PC-3 (cell line): Measurements from ENCODE around the gene FBXL7. TPM values are rescaled to one million over a fixed set of nuclear protein-coding genes. Genes with fewer than 3 reads are reported as not detected.

Source experiments
- ATAC-seq: fragments of 200-7000 bp; cut with Tn5 transposase; 2 replicates; pipeline ENCODE4 v1.9.1; 2020; ENCODE audit warnings: mild to moderate bottlenecking, moderate library complexity
- BruUV-seq: library from RNA; stranded (reverse); fragments of 400-500 nt; replicated peaks from 2 replicates; lab custom pipeline; 2021; lab: Mats Ljungman, UMichigan
- CTCF ChIA-PET: fragments of 300-600 bp; sonication (Branson Sonifier 250); formaldehyde crosslinking; loops from one replicate; lab custom pipeline; 2022; ENCODE audit warnings: antibody characterized with exemption; lab: Charles Lee
- POLR2A ChIA-PET: fragments of 300-600 bp; sonication (Branson Sonifier 250); formaldehyde crosslinking; loops from one replicate; lab custom pipeline; 2022; ENCODE audit warnings: antibody characterized with exemption; ENCODE audit not compliant: unreplicated experiment; lab: Charles Lee
- DNase-seq: peaks from one replicate; pipeline ENCODE4 v3.0.0-alpha.2; 2015
- H2AFZ ChIP-seq: fragments of 300-600 bp; sonication (generic); 2 replicates; pipeline ENCODE4 v1.6.0; 2016; ENCODE audit warnings: antibody characterized with exemption, low read length
- H3F3A ChIP-seq: fragments of 300-600 bp; sonication (generic); one replicate; pipeline ENCODE4 v1.6.0; 2017; ENCODE audit warnings: antibody characterized with exemption, low read length, control low read depth, mild to moderate bottlenecking; ENCODE audit not compliant: unreplicated experiment
- H3K27ac ChIP-seq: fragments of 300-600 bp; sonication (generic); 2 replicates; pipeline ENCODE4 v1.5.1; 2016; ENCODE audit warnings: mild to moderate bottlenecking, low read length
- H3K27me3 ChIP-seq: fragments of 300-600 bp; sonication (generic); 2 replicates; pipeline ENCODE4 v1.6.1; 2016; ENCODE audit warnings: low read length, mixed read lengths
- H3K36me3 ChIP-seq: fragments of 300-600 bp; sonication (generic); 2 replicates; pipeline ENCODE4 v1.6.1; 2016; ENCODE audit warnings: low read depth, mixed run types, low read length, mixed read lengths
- H3K4me1 ChIP-seq: fragments of 300-600 bp; sonication (generic); 2 replicates; pipeline ENCODE4 v1.5.1; 2016; ENCODE audit warnings: low read length; ENCODE audit not compliant: insufficient read depth
- H3K4me2 ChIP-seq: fragments of 300-600 bp; sonication (generic); 2 replicates; pipeline ENCODE4 v1.6.0; 2016; ENCODE audit warnings: low read length
- H3K4me3 ChIP-seq: fragments of 300-600 bp; sonication (generic); 2 replicates; pipeline ENCODE4 v1.5.1; 2016; ENCODE audit warnings: mild to moderate bottlenecking, low read length, mixed read lengths
- H3K79me2 ChIP-seq: fragments of 300-600 bp; sonication (generic); 2 replicates; pipeline ENCODE4 v1.6.1; 2017; ENCODE audit warnings: low read length, mixed read lengths
- H3K9ac ChIP-seq: fragments of 300-600 bp; sonication (generic); 2 replicates; pipeline ENCODE4 v1.6.0; 2016; ENCODE audit warnings: mild to moderate bottlenecking, low read length
- H3K9me2 ChIP-seq: fragments of 300-600 bp; sonication (generic); replicated peaks from 2 replicates; pipeline ENCODE4 v1.6.1; 2016; ENCODE audit warnings: mixed run types, low read length, mixed read lengths
- H3K9me3 ChIP-seq: fragments of 300-600 bp; sonication (generic); 2 replicates; pipeline ENCODE4 v1.6.1; 2016; ENCODE audit warnings: low read length, mixed read lengths
- H4K20me1 ChIP-seq: fragments of 300-600 bp; sonication (generic); 2 replicates; pipeline ENCODE4 v1.6.1; 2016; ENCODE audit warnings: low read length, mixed read lengths
- EZH2 ChIP-seq: fragments of 300-600 bp; sonication (generic); IDR thresholded peaks from one replicate; pipeline ENCODE4 v1.6.1; 2017; ENCODE audit warnings: antibody characterized with exemption, mild to moderate bottlenecking, low read length; ENCODE audit not compliant: unreplicated experiment
- EZH2phosphoT487 ChIP-seq: fragments of 300-600 bp; sonication (generic); IDR thresholded peaks from 2 replicates; pipeline ENCODE4 v1.6.1; 2018; ENCODE audit warnings: mild to moderate bottlenecking, antibody characterized with exemption, low read length, borderline replicate concordance
- intact Hi-C: fragments of 100-400 bp; cut with micrococcal nuclease; formaldehyde crosslinking; loops from 2 replicates; pipeline ENCODE4 v1.9.0; 2023
- total RNA-seq: library from RNA; depleted of rRNA; stranded (reverse); fragments of >200 nt; gene quantifications from 2 replicates; pipeline ENCODE4 v1.2.3, GENCODE V29; 2014
- TF ChIP-seq, protein P1 (sequence below): fragments of 300-600 bp; sonication (generic); conservative IDR thresholded peaks from 2 replicates; pipeline ENCODE4 v1.5.1; 2017; ENCODE audit warnings: antibody characterized with exemption, low read depth, mild to moderate bottlenecking, low read length

FBXL7 gene
- total RNA-seq, 1 experiment from 2014 or later, result 0.18 TPM

DNA sequence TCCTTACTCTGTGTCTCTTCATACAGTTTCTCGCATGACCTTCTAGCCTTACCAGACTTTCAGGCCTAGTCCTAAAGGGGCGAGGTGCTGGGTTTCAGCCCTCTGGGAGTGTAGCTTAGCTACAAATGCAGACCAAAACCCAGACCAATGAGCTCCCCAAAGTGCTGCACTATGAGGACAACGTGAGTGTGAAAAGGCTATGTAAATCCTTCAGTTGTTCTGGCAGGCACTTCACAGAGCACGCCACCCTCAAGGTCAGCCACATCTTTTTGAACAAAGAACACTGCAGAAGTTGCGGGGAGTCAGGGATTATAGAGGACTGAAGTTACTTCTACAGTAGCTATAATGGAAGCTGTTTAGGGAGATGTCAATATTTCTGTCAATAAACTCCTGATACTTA, 377.9 kb downstream of the FBXL7 start:
- Histone ChIP-seq H3F3A (no peaks in the 10 kb centered on the region), H3K4me1 (no peaks in the 10 kb centered on the region)
- CTCF ChIA-PET, result no interaction called here

DNA sequence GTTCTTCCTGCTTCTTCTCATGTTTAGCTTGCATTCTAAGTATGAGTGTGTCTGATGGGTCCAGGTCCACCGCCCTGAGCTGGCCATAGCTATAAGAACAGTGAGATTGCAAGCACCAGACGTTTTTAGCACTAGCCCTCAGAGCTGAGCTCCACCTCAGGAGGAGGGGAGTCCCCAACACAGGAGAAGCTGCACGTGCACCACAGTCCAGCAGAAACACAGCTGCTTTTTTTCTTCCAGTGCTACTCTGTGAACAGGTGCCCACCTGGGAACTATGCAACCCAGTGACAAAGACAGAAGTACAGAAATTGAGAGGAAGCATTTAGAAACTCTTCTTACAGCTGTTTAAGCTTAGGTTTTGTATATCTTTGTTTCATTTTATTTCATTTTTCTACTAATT, 380.2 kb downstream of the FBXL7 start:
- BruUV-seq, result no TSS peak
- Histone ChIP-seq H3K4me1 (no peaks in the 10 kb centered on the region), H3K36me3 (no peaks in the 10 kb centered on the region), H2AFZ (no peak overlapping the region), H3K79me2 (no peaks in the 10 kb centered on the region), H3F3A (no peaks in the 10 kb centered on the region), H4K20me1 (no peaks in the 10 kb centered on the region), H3K9me3 (peaks cover 7% of the 10 kb centered on the region; the same call in 1 of the 2 replicates), H3K4me2 (no peak overlapping the region), H3K27ac (no peak overlapping the region), H3K27me3 (no peaks in the 10 kb centered on the region), H3K4me3 (no peak overlapping the region), H3K9me2 (no peaks in the 10 kb centered on the region), H3K9ac (no peak overlapping the region)
- ChIA-PET CTCF (no interaction called here), POLR2A (no interaction called here)
- DNase-seq (no peak), ATAC-seq (no peak)
- intact Hi-C loops, result no loop called here
- no peak for TF ChIP-seq EZH2
- no peak for TF ChIP-seq EZH2phosphoT487
- TF ChIP-seq, protein P1, sequence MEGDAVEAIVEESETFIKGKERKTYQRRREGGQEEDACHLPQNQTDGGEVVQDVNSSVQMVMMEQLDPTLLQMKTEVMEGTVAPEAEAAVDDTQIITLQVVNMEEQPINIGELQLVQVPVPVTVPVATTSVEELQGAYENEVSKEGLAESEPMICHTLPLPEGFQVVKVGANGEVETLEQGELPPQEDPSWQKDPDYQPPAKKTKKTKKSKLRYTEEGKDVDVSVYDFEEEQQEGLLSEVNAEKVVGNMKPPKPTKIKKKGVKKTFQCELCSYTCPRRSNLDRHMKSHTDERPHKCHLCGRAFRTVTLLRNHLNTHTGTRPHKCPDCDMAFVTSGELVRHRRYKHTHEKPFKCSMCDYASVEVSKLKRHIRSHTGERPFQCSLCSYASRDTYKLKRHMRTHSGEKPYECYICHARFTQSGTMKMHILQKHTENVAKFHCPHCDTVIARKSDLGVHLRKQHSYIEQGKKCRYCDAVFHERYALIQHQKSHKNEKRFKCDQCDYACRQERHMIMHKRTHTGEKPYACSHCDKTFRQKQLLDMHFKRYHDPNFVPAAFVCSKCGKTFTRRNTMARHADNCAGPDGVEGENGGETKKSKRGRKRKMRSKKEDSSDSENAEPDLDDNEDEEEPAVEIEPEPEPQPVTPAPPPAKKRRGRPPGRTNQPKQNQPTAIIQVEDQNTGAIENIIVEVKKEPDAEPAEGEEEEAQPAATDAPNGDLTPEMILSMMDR, result no peak

More for the DNA sequence above, 377.9 kb downstream of the FBXL7 start:
- TF ChIP-seq, protein P1, result no peak
- TF ChIP-seq EZH2, result no peak
- no peak for TF ChIP-seq EZH2phosphoT487
- Histone ChIP-seq H3K9ac (no peak overlapping the region), H4K20me1 (no peaks in the 10 kb centered on the region), H3K4me3 (no peak overlapping the region), H3K27me3 (no peaks in the 10 kb centered on the region), H2AFZ (no peak overlapping the region), H3K9me2 (no peaks in the 10 kb centered on the region), H3K36me3 (no peaks in the 10 kb centered on the region), H3K9me3 (peaks cover 7% of the 10 kb centered on the region; the same call in 1 of the 2 replicates), H3K79me2 (no peaks in the 10 kb centered on the region), H3K4me2 (no peak overlapping the region), H3K27ac (no peak overlapping the region)
- ATAC-seq, result no peak
- intact Hi-C loops, result no loop called here
- BruUV-seq, result no TSS peak
- no peak for DNase-seq
- POLR2A ChIA-PET, result no interaction called here

DNA sequence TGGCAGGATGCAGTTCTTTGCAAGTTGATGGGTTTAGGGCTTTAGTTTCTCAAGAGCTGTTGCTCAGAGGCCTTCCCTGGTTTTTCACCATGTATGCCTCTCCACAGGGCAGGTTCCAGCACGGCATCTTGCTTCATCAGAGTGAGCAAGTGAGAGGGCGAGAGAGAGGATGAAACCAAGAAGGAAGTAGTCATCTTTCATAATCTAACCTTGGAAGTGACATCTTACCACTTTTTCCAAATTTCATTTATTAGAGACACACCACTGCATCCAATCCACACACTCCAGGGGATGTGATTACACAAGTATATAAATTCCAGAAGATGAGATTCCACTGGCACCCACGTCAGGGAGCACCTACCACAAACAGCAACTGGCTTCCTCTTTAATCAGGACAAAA, 385.2 kb downstream of the FBXL7 start:
- H3K9me2 ChIP-seq, result no peaks in the 10 kb centered on the region
- no peak for TF ChIP-seq EZH2
- TF ChIP-seq, protein P1, result no peak
- no peak for TF ChIP-seq EZH2phosphoT487
- H3K4me1 ChIP-seq, result no peaks in the 10 kb centered on the region
- intact Hi-C loops, result no loop called here
- H3K9me3 ChIP-seq, result peaks cover 8% of the 10 kb centered on the region
- DNase-seq (no peak), ATAC-seq (no peak)
- ChIA-PET POLR2A (no interaction called here), CTCF (no interaction called here)
- no TSS peak for BruUV-seq
- no peaks in the 10 kb centered on the region for H3K79me2 ChIP-seq
- no peak overlapping the region for H3K4me3 ChIP-seq
- no peak overlapping the region for H3K27ac ChIP-seq
- H3F3A ChIP-seq, result no peaks in the 10 kb centered on the region
- H3K9ac ChIP-seq, result no peak overlapping the region
- H4K20me1 ChIP-seq, result no peaks in the 10 kb centered on the region
- H2AFZ ChIP-seq, result no peak overlapping the region
- no peak overlapping the region for H3K4me2 ChIP-seq
- no peaks in the 10 kb centered on the region for H3K27me3 ChIP-seq
- H3K36me3 ChIP-seq, result no peaks in the 10 kb centered on the region
